Measurements from ENCODE around the gene HHAT. TPM values are rescaled to one million over a fixed set of nuclear protein-coding genes. Genes with fewer than 3 reads are reported as not detected.

HHAT gene
- total and polyA plus RNA-seq, 2 of the 4 experiments (the other 2 are of a cell fraction): 1.7 to 2.5 TPM

GRCh38 chr1:210477328-210477924, 148.7 kb downstream of the HHAT start:
- Histone ChIP-seq H3K18ac (ENCODE audit: low read depth, low read length) (no peak overlapping the region), H2AFZ (replicated peaks; ENCODE audit: low read length, poor library complexity) (no peak overlapping the region), H3K36me3 (ENCODE audit: control insufficient read depth, insufficient read depth, low read length) (no peaks in the 10 kb centered on the region), H3K23ac (ENCODE audit: low read depth, low read length) (no peak overlapping the region), H3K56ac (ENCODE audit: extremely low read depth, insufficient read depth, low read length) (no peak overlapping the region), H3K9ac (ENCODE audit: low read depth, low read length) (no peak overlapping the region), H4K8ac (ENCODE audit: low read depth in 2 of 2, low read length in 2 of 2) (no peak overlapping the region), H3K4me1 (ENCODE audit: control insufficient read depth, insufficient read depth, low read length) (no peaks in the 10 kb centered on the region), H3K9me1 (ENCODE audit: insufficient read depth, low read length) (no peaks in the 10 kb centered on the region; the same call in 1 of the 2 replicates), H2AK9ac (replicated peaks; ENCODE audit: low read depth, low read length, poor library complexity) (no peak overlapping the region), H3K14ac (replicated peaks; ENCODE audit: low read depth, low read length) (no peak overlapping the region), H4K5ac (ENCODE audit: low read depth, low read length) (no peak overlapping the region), H3K4ac (ENCODE audit: low read depth, low read length) (no peak overlapping the region), H4K91ac (ENCODE audit: insufficient read depth, low read depth, low read length) (no peak overlapping the region), H4K20me1 (ENCODE audit: insufficient read depth, low read length) (no peaks in the 10 kb centered on the region), H2AK5ac (ENCODE audit: low read depth, low read length) (no peak overlapping the region), H3K9me3 (ENCODE audit: control insufficient read depth, insufficient read depth, low read length) (no peaks in the 10 kb centered on the region), H3K79me1 (ENCODE audit: low read depth in 1 of 2, low read length in 2 of 2) (no peaks in the 10 kb centered on the region), H3K27me3 (ENCODE audit: control insufficient read depth, insufficient read depth, low read length) (peaks cover 1% of the 10 kb centered on the region; the same call in 1 of the 2 replicates), H3K4me3 (ENCODE audit: insufficient read depth, low read depth, low read length) (no peak overlapping the region), H2BK20ac (ENCODE audit: low read depth, low read length) (no peak overlapping the region), H2BK5ac (ENCODE audit: low read depth, low read length, poor library complexity, severe bottlenecking) (no peak overlapping the region), H3K27ac (ENCODE audit: insufficient read depth, low read length) (no peak overlapping the region), H2BK120ac (ENCODE audit: low read depth, low read length) (no peak overlapping the region), H3K4me2 (ENCODE audit: low read depth, low read length) (no peak overlapping the region), H2BK15ac (ENCODE audit: low read depth, low read length) (no peak overlapping the region)
- ATAC-seq (ENCODE audit: low read depth) (no peak), DNase-seq (peak; percentile 32)
- 44% methylated on average over 4 of the region's 5 CpGs; no CpG with 5 or more reads in 1 of the 2 experiments for WGBS, 2 experiments (ENCODE audit: extremely low coverage in 2 of 2, insufficient read length in 1 of 2)
- dilution Hi-C loops (cut with HindIII; ENCODE audit: low sequenced_read_pairs, unreplicated experiment) (no loop called here), intact Hi-C loops (cut with micrococcal nuclease) (no loop called here), in situ Hi-C loops (cut with MboI; ENCODE audit: low sequenced_read_pairs) (no loop called here)
- CTCF ChIA-PET: no interaction called here
- BruUV-seq (replicated peaks): no TSS peak
- TF ChIP-seq ELK1 (IDR thresholded peaks at IDR 0.05; ENCODE audit: borderline replicate concordance, low read depth, low read length) (no peak), FOS (IDR thresholded peaks at IDR 0.05; ENCODE audit: low read depth, low read length) (no peak), MAZ (IDR thresholded peaks at IDR 0.05; ENCODE audit: borderline replicate concordance, low read depth, low read length) (no peak), CEBPB (IDR thresholded peaks at IDR 0.05; ENCODE audit: low read depth, low read length) (no peak), USF2 (IDR thresholded peaks at IDR 0.05; ENCODE audit: low read depth, low read length) (no peak), RFX5 (IDR thresholded peaks at IDR 0.05; ENCODE audit: low read depth, low read length) (no peak), CHD1 (IDR thresholded peaks at IDR 0.05; ENCODE audit: low read depth, low read length) (no peak), POLR2A (IDR thresholded peaks at IDR 0.05; ENCODE audit: low read depth, low read length) (no peak), MAFK (IDR thresholded peaks at IDR 0.05; ENCODE audit: low read depth, low read length) (no peak), CTCF (conservative IDR thresholded peaks at IDR 0.05; ENCODE audit: low read depth, low read length) (no peak), SMC3 (IDR thresholded peaks at IDR 0.05; ENCODE audit: low read depth, low read length) (no peak), NFE2L2 (IDR thresholded peaks at IDR 0.05; ENCODE audit: low read depth, low read length) (no peak), RAD21 (IDR thresholded peaks at IDR 0.05; ENCODE audit: low read length) (no peak), RCOR1 (IDR thresholded peaks at IDR 0.05; ENCODE audit: insufficient replicate concordance, low read length) (no peak)
- POLR2A ChIA-PET (ENCODE audit: unreplicated experiment): no interaction called here
